Nucleus accumbens (tissue), 56 donors: ENCODE results near the gene ARHGAP12.

ENCODE experiments used
- DNase-seq, 56 donors: peaks; one replicate each; lab custom pipeline; 2025; lab: John Stamatoyannopoulos, UW

Gene ARHGAP12

GRCh38 chr10:31830887-31831286 lies 97.7 kb downstream of the ARHGAP12 start:
- DNase-seq: no peak

- DNase-seq: no peak
Observed at GRCh38 chr10:31829776-31830175, 98.9 kb downstream of the ARHGAP12 start.

- DNase-seq: no peak
Observed at GRCh38 chr10:31823358-31823757, 105.3 kb downstream of the ARHGAP12 start.

GRCh38 chr10:31822616-31823318 lies 105.9 kb downstream of the ARHGAP12 start:
- no peak for DNase-seq

- no peak for DNase-seq
Observed at GRCh38 chr10:31822150-31822549, 106.5 kb downstream of the ARHGAP12 start.

- DNase-seq: no peak
Observed at GRCh38 chr10:31820778-31821369, 107.8 kb downstream of the ARHGAP12 start.

- DNase-seq: no peak
Observed at GRCh38 chr10:31820096-31820495, 108.5 kb downstream of the ARHGAP12 start.

- DNase-seq: peak in 9 of 56 donors; percentile 5 to 34 (median 15)
Observed at GRCh38 chr10:31819391-31819820, 109.2 kb downstream of the ARHGAP12 start.

GRCh38 chr10:31816318-31816717 lies 112.3 kb downstream of the ARHGAP12 start:
- DNase-seq: no peak

- DNase-seq: peak in 25 of 56 donors; percentile 3 to 35 (median 14)
Observed at GRCh38 chr10:31808258-31809218, 120.1 kb downstream of the ARHGAP12 start.

GRCh38 chr10:31804352-31804810 lies 124.2 kb downstream of the ARHGAP12 start:
- no peak for DNase-seq

GRCh38 chr10:31803606-31804351 lies 124.9 kb downstream of the ARHGAP12 start:
- peak in 12 of 56 donors; percentile 1 to 42 (median 17) for DNase-seq

GRCh38 chr10:31799181-31799580 lies 129.4 kb downstream of the ARHGAP12 start:
- no peak for DNase-seq

GRCh38 chr10:31792745-31793144 lies 135.9 kb downstream of the ARHGAP12 start:
- DNase-seq: no peak

- no peak for DNase-seq
Observed at GRCh38 chr10:31789555-31789954, 139.1 kb downstream of the ARHGAP12 start.

- no peak for DNase-seq
Observed at GRCh38 chr10:31782701-31783100, 145.9 kb downstream of the ARHGAP12 start.

GRCh38 chr10:31780717-31781116 lies 147.9 kb downstream of the ARHGAP12 start:
- no peak for DNase-seq

- no peak for DNase-seq
Observed at GRCh38 chr10:31778627-31779026, 150.0 kb downstream of the ARHGAP12 start.

- DNase-seq: no peak
Observed at GRCh38 chr10:31776159-31776558, 152.5 kb downstream of the ARHGAP12 start.
